GM19238 (cell line): ENCODE measurements around the gene PAQR5.
A peak's percentile ranks its signal among the peaks of the same experiment; 100 is the strongest.
"Not testable (repeated sequence)": the region's sequence is repeated elsewhere in the genome, so short reads cannot be mapped to it uniquely, and the experiment has no call there.

ENCODE experiments used
- DNase-seq: peaks from one replicate; pipeline ENCODE4 v3.0.0; 2011; ENCODE audit warnings: low spot score; ENCODE audit not compliant: insufficient read length

The PAQR5 gene

GRCh38 chr15:69417581-69417980, 118.9 kb downstream of the PAQR5 start:
- DNase-seq, result no peak

GRCh38 chr15:69421498-69421897, 122.8 kb downstream of the PAQR5 start:
- DNase-seq, result no peak

- no peak for DNase-seq
These were observed 123.7 kb downstream of the PAQR5 start for GRCh38 chr15:69422336-69422895.

- no peak for DNase-seq
These were observed 125.3 kb downstream of the PAQR5 start for GRCh38 chr15:69424001-69424400.

GRCh38 chr15:69424748-69425413, 126.2 kb downstream of the PAQR5 start:
- no peak for DNase-seq

- no peak for DNase-seq
These were observed 135.1 kb downstream of the PAQR5 start for GRCh38 chr15:69433831-69434230.

GRCh38 chr15:69434238-69434637, 135.5 kb downstream of the PAQR5 start:
- no peak for DNase-seq

- no peak for DNase-seq
These were observed 136.0 kb downstream of the PAQR5 start for GRCh38 chr15:69434679-69435078.

GRCh38 chr15:69435985-69436384, 137.3 kb downstream of the PAQR5 start:
- DNase-seq, result no peak

GRCh38 chr15:69436951-69437350, 138.2 kb downstream of the PAQR5 start:
- DNase-seq, result no peak

GRCh38 chr15:69439623-69440022, 140.9 kb downstream of the PAQR5 start:
- DNase-seq, result no peak

GRCh38 chr15:69443032-69443611, 144.4 kb downstream of the PAQR5 start:
- no peak for DNase-seq

GRCh38 chr15:69444686-69445085, 146.0 kb downstream of the PAQR5 start:
- no peak for DNase-seq

- no peak for DNase-seq
These were observed 148.2 kb downstream of the PAQR5 start for GRCh38 chr15:69446953-69447352.

GRCh38 chr15:69450221-69450620, 151.5 kb downstream of the PAQR5 start:
- DNase-seq, result not testable (repeated sequence)

- no peak for DNase-seq
These were observed 152.4 kb downstream of the PAQR5 start for GRCh38 chr15:69450968-69451695.

- no peak for DNase-seq
These were observed 153.4 kb downstream of the PAQR5 start for GRCh38 chr15:69451951-69452691.

GRCh38 chr15:69452692-69453521, 154.2 kb downstream of the PAQR5 start, which contains the start of gene RPLP1:
Gene RPLP1, plus strand, starts transcription at chr15:69452818. Its CDS starts 131 bp downstream, at chr15:69452949.
- DNase-seq, result peak; percentile 80

- DNase-seq, result no peak
These were observed 156.2 kb downstream of the PAQR5 start for GRCh38 chr15:69454953-69455352.
